PC-9 (cell line): ENCODE results near the gene CLCA1. TPM values are rescaled to one million over a fixed set of nuclear protein-coding genes. Genes with fewer than 3 reads are reported as not detected.

ENCODE experiments used
- BruUV-seq: library from RNA; stranded (reverse); fragments of 400-500 nt; replicated peaks from 2 replicates; lab custom pipeline; 2021; lab: Mats Ljungman, UMichigan
- CTCF ChIA-PET: fragments of 300-600 bp; sonication (Branson Sonifier 250); formaldehyde crosslinking; loops from one replicate; lab custom pipeline; 2022; ENCODE audit warnings: antibody characterized with exemption; lab: Charles Lee
- POLR2A ChIA-PET: fragments of 300-600 bp; sonication (Branson Sonifier 250); formaldehyde crosslinking; loops from one replicate; lab custom pipeline; 2022; ENCODE audit warnings: antibody characterized with exemption; ENCODE audit not compliant: unreplicated experiment; lab: Charles Lee
- DNase-seq, 2 experiments: peaks; one replicate each; pipeline versions ENCODE4 v3.0.0 to v3.0.0-alpha.2; 2015 to 2022; ENCODE audit warnings: mixed read lengths in 1 of 2
- H2AFZ ChIP-seq: fragments of 200-600 bp; sonication (generic); 2 replicates; pipeline ENCODE4 v1.8.1; 2017; ENCODE audit warnings: antibody characterized with exemption
- H3F3A ChIP-seq: fragments of 200-600 bp; sonication (generic); 2 replicates; pipeline ENCODE4 v1.8.1; 2017; ENCODE audit warnings: antibody characterized with exemption, mild to moderate bottlenecking, low read depth; ENCODE audit not compliant: insufficient read depth
- H3K27ac ChIP-seq: fragments of 200-600 bp; sonication (generic); 2 replicates; pipeline ENCODE4 v1.6.1; 2016; ENCODE audit warnings: mixed run types
- H3K27me3 ChIP-seq: fragments of 200-600 bp; sonication (generic); 2 replicates; pipeline ENCODE4 v1.6.1; 2016; ENCODE audit warnings: low read depth, mixed run types; ENCODE audit not compliant: insufficient read depth
- H3K36me3 ChIP-seq: fragments of 200-600 bp; sonication (generic); 2 replicates; pipeline ENCODE4 v1.6.1; 2016; ENCODE audit warnings: low read depth, mixed run types
- H3K4me1 ChIP-seq: fragments of 200-600 bp; sonication (generic); replicated peaks from 2 replicates; pipeline ENCODE4 v1.6.1; 2016; ENCODE audit warnings: mixed run types; ENCODE audit not compliant: insufficient read depth
- H3K4me2 ChIP-seq: fragments of 200-600 bp; sonication (generic); 2 replicates; pipeline ENCODE4 v1.6.1; 2017; ENCODE audit warnings: mixed run types
- H3K4me3 ChIP-seq: fragments of 200-600 bp; sonication (generic); 2 replicates; pipeline ENCODE4 v1.6.1; 2016; ENCODE audit warnings: mixed run types
- H3K79me2 ChIP-seq: fragments of 200-600 bp; sonication (generic); 2 replicates; pipeline ENCODE4 v1.6.1; 2017; ENCODE audit warnings: low read depth, mixed run types
- H3K9me2 ChIP-seq: fragments of 200-600 bp; sonication (generic); 2 replicates; pipeline ENCODE4 v1.8.1; 2017; ENCODE audit warnings: mild to moderate bottlenecking; ENCODE audit not compliant: insufficient read depth
- H3K9me3 ChIP-seq: fragments of 200-600 bp; sonication (generic); 2 replicates; pipeline ENCODE4 v1.8.1; 2016; ENCODE audit warnings: low read depth; ENCODE audit not compliant: insufficient read depth
- H4K20me1 ChIP-seq: fragments of 200-600 bp; sonication (generic); 2 replicates; pipeline ENCODE4 v1.8.1; 2017; ENCODE audit not compliant: insufficient read depth
- EZH2 ChIP-seq: fragments of 200-600 bp; sonication (generic); IDR thresholded peaks from 2 replicates; pipeline ENCODE4 v1.8.0; 2017; ENCODE audit warnings: antibody characterized with exemption, low read depth
- intact Hi-C: fragments of 100-400 bp; cut with micrococcal nuclease; formaldehyde crosslinking; loops from one replicate; pipeline ENCODE4 v1.10.0; 2022; ENCODE audit not compliant: unreplicated experiment
- total RNA-seq: library from RNA; stranded (reverse); gene quantifications from 2 replicates; pipeline ENCODE4 v1.2.3, GENCODE V29; 2021
- TF ChIP-seq, protein P1 (sequence below): fragments of 200-600 bp; sonication (generic); conservative IDR thresholded peaks from 2 replicates; pipeline ENCODE4 v1.6.1; 2017; ENCODE audit warnings: mixed run types, antibody characterized with exemption, mild to moderate bottlenecking, moderate library complexity

CLCA1 gene
- total RNA-seq, 1 experiment from 2014 or later: not detected

DNA sequence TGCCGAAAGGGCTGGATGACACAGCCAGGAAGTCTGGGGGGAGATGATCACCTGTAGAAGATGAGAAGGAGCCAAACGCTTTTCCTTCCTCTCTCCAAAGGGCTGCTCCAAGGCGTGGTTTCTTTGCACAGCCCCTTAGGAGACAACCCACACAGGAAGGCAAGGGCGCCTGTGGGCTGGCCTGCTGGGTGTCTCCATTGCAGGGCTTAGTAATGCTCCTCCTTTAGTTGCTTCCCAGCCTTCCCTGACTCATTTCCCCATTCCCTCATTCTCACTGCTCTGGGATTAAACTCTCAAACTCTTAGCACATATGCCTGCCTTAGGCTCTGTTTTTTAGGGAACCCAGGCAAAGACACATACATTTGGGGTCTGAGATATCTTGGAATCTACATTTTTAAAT, 1.7 kb upstream of the CLCA1 start:
- no peak for TF ChIP-seq EZH2
- TF ChIP-seq, protein P1, sequence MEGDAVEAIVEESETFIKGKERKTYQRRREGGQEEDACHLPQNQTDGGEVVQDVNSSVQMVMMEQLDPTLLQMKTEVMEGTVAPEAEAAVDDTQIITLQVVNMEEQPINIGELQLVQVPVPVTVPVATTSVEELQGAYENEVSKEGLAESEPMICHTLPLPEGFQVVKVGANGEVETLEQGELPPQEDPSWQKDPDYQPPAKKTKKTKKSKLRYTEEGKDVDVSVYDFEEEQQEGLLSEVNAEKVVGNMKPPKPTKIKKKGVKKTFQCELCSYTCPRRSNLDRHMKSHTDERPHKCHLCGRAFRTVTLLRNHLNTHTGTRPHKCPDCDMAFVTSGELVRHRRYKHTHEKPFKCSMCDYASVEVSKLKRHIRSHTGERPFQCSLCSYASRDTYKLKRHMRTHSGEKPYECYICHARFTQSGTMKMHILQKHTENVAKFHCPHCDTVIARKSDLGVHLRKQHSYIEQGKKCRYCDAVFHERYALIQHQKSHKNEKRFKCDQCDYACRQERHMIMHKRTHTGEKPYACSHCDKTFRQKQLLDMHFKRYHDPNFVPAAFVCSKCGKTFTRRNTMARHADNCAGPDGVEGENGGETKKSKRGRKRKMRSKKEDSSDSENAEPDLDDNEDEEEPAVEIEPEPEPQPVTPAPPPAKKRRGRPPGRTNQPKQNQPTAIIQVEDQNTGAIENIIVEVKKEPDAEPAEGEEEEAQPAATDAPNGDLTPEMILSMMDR: no peak
- ChIA-PET CTCF (no interaction called here), POLR2A (no interaction called here)
- no peaks in the 10 kb centered on the region for H3K9me3 ChIP-seq
- no peaks in the 10 kb centered on the region for H3K36me3 ChIP-seq
- no peaks in the 10 kb centered on the region for H3K27me3 ChIP-seq
- DNase-seq: no peak
- H3K79me2 ChIP-seq: no peaks in the 10 kb centered on the region
- H3K4me3 ChIP-seq: no peak overlapping the region
- no peak overlapping the region for H2AFZ ChIP-seq
- H4K20me1 ChIP-seq: no peaks in the 10 kb centered on the region
- no peaks in the 10 kb centered on the region for H3F3A ChIP-seq
- no TSS peak for BruUV-seq
- H3K27ac ChIP-seq: no peak overlapping the region
- no peak overlapping the region for H3K4me2 ChIP-seq
- H3K4me1 ChIP-seq: no peaks in the 10 kb centered on the region
- intact Hi-C loops: no loop called here
- H3K9me2 ChIP-seq: no peaks in the 10 kb centered on the region

DNA sequence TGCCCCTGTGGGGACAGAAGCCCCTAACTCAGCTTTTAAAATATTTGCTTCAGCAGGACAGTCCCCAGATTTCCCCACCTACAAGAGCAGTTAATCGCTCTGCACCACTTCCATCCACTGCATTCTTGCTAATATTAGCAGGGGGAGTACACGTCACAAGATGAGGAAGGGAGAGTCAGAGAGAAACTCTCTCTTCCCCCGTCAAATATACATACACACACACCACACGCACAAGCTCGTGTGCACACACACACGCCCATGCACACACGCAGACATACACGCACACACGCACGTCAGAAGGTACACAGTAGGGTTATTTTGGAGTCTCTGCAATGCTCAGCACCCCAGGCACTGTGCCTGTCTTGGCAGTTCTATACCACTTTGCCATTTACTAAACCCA, 2.1 kb downstream of the CLCA1 start:
- TF ChIP-seq, protein P1: no peak
- TF ChIP-seq EZH2: no peak
- ChIA-PET CTCF (interaction anchor here (0.7 kb wide), 1 partner anchor 70 kb away, joined by 3 read pairs; no protein-coding TSS in a partner anchor), POLR2A (no interaction called here)
- Histone ChIP-seq H4K20me1 (no peaks in the 10 kb centered on the region), H2AFZ (no peak overlapping the region), H3K27me3 (no peaks in the 10 kb centered on the region), H3K27ac (no peak overlapping the region), H3K4me2 (no peak overlapping the region), H3K79me2 (no peaks in the 10 kb centered on the region), H3K9me3 (no peaks in the 10 kb centered on the region), H3K36me3 (no peaks in the 10 kb centered on the region), H3K9me2 (no peaks in the 10 kb centered on the region), H3F3A (no peaks in the 10 kb centered on the region), H3K4me1 (no peaks in the 10 kb centered on the region), H3K4me3 (no peak overlapping the region)
- DNase-seq: no peak
- BruUV-seq: no TSS peak
- intact Hi-C loops: no loop called here

DNA sequence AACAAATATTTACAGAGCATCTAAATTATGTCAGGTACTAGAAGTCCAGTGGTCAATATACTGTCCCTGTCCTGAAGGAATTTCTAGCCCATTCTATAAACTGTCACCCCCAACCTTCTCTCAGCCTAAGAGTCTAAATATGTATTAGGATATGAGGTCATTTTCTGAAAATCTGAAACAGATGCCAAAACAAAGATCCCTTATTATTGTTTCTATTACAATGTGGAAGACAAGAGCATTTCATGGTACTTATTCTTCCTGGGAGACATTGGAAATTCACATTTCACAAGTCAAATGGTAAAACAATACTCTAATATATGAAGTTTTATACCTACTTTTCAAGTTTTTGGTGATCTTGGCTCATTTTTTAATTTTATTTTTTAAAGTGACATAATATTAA, 2.6 kb downstream of the CLCA1 start:
- Histone ChIP-seq H4K20me1 (no peaks in the 10 kb centered on the region), H3K36me3 (no peaks in the 10 kb centered on the region), H2AFZ (no peak overlapping the region), H3K4me1 (no peaks in the 10 kb centered on the region), H3F3A (no peaks in the 10 kb centered on the region), H3K27ac (no peak overlapping the region), H3K4me2 (no peak overlapping the region), H3K9me3 (no peaks in the 10 kb centered on the region), H3K27me3 (no peaks in the 10 kb centered on the region), H3K9me2 (no peaks in the 10 kb centered on the region), H3K4me3 (no peak overlapping the region), H3K79me2 (no peaks in the 10 kb centered on the region)
- BruUV-seq: no TSS peak
- TF ChIP-seq, protein P1: no peak
- TF ChIP-seq EZH2: no peak
- CTCF ChIA-PET: no interaction called here
- POLR2A ChIA-PET: no interaction called here
- no peak for DNase-seq
- intact Hi-C loops: no loop called here
